Measurements from ENCODE around the gene LRRC71.

DNA sequence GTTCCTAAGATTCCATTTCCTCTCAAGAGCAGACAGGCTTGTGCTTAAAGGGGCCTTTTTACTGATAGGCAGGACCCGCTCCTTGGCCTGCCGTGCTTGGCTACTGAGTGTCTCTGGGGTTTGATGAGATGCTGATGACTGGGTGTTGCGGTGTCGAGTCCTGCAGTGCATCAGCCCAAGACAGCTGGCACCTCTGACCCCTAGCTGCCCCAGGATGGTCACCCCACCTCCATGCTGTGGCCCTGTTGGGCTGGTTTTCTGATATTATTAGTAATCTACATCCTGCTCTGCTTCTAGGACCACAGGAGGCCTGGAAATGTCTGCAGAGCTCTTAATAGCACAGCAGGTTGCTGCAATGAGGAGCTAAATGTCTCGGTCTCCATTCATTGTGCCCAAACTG is 28.7 kb downstream of the LRRC71 start:
- TF ChIP-seq, protein P1, sequence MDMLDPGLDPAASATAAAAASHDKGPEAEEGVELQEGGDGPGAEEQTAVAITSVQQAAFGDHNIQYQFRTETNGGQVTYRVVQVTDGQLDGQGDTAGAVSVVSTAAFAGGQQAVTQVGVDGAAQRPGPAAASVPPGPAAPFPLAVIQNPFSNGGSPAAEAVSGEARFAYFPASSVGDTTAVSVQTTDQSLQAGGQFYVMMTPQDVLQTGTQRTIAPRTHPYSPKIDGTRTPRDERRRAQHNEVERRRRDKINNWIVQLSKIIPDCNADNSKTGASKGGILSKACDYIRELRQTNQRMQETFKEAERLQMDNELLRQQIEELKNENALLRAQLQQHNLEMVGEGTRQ (IDR thresholded peaks at IDR 0.05; ENCODE audit: low read depth, low read length), result no peak
- TF ChIP-seq, protein P2, sequence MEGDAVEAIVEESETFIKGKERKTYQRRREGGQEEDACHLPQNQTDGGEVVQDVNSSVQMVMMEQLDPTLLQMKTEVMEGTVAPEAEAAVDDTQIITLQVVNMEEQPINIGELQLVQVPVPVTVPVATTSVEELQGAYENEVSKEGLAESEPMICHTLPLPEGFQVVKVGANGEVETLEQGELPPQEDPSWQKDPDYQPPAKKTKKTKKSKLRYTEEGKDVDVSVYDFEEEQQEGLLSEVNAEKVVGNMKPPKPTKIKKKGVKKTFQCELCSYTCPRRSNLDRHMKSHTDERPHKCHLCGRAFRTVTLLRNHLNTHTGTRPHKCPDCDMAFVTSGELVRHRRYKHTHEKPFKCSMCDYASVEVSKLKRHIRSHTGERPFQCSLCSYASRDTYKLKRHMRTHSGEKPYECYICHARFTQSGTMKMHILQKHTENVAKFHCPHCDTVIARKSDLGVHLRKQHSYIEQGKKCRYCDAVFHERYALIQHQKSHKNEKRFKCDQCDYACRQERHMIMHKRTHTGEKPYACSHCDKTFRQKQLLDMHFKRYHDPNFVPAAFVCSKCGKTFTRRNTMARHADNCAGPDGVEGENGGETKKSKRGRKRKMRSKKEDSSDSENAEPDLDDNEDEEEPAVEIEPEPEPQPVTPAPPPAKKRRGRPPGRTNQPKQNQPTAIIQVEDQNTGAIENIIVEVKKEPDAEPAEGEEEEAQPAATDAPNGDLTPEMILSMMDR (conservative IDR thresholded peaks at IDR 0.05; ENCODE audit: low read depth, low read length), result no peak

Data from IMR-90 (cell line).